ENCODE data around the gene INTS3. TPM values are rescaled to one million over a fixed set of nuclear protein-coding genes. Genes with fewer than 3 reads are reported as not detected.
"Not testable (repeated sequence)": the region's sequence is repeated elsewhere in the genome, so short reads cannot be mapped to it uniquely, and the experiment has no call there.

INTS3 gene
- total RNA-seq, 2 donors from 2014 or later = 62.6 to 70.8 TPM

- no peak for ATAC-seq (replicated peaks in 1 of 2)
- Mint-ChIP-seq H3K4me1 (ENCODE audit: low read depth) (peaks cover 7% of the 10 kb centered on the region), H3K27ac (no peak overlapping the region), H3K9me3 (no peaks in the 10 kb centered on the region), H3K4me3 (no peak overlapping the region), H3K27me3 (ENCODE audit: low read depth) (no peaks in the 10 kb centered on the region), H3K36me3 (ENCODE audit: insufficient read depth in 2 of 2) (peaks cover 4 to 37% of the 10 kb centered on the region in 2 donors)
- DNase-seq = no peak
Measured at GRCh38 chr1:153750026-153750995, 22.5 kb downstream of the INTS3 start.

- Mint-ChIP-seq H3K27ac (no peak overlapping the region), H3K4me1 (ENCODE audit: low read depth) (peaks cover 7% of the 10 kb centered on the region), H3K27me3 (ENCODE audit: low read depth) (no peaks in the 10 kb centered on the region), H3K4me3 (no peak overlapping the region), H3K9me3 (no peaks in the 10 kb centered on the region), H3K36me3 (ENCODE audit: insufficient read depth in 2 of 2) (peaks cover 4 to 38% of the 10 kb centered on the region in 2 donors)
- ATAC-seq (replicated peaks in 1 of 2) = no peak
- DNase-seq = no peak
Measured at GRCh38 chr1:153752072-153752471, 24.2 kb downstream of the INTS3 start.

- Mint-ChIP-seq H3K27ac (no peak overlapping the region), H3K36me3 (ENCODE audit: insufficient read depth in 2 of 2) (peaks cover 4 to 37% of the 10 kb centered on the region in 2 donors), H3K4me3 (no peak overlapping the region), H3K27me3 (ENCODE audit: low read depth) (no peaks in the 10 kb centered on the region), H3K9me3 (no peaks in the 10 kb centered on the region), H3K4me1 (ENCODE audit: low read depth) (peaks cover 7% of the 10 kb centered on the region)
- no peak for ATAC-seq (replicated peaks in 1 of 2)
- no peak for DNase-seq
Measured at GRCh38 chr1:153752571-153753195, 24.8 kb downstream of the INTS3 start.

GRCh38 chr1:153754266-153754665 is 26.4 kb downstream of the INTS3 start:
- no peak for ATAC-seq (replicated peaks in 1 of 2)
- Mint-ChIP-seq H3K9me3 (no peaks in the 10 kb centered on the region), H3K36me3 (ENCODE audit: insufficient read depth in 2 of 2) (peaks cover 4 to 30% of the 10 kb centered on the region in 2 donors), H3K4me1 (ENCODE audit: low read depth) (peaks cover 4% of the 10 kb centered on the region), H3K4me3 (no peak overlapping the region), H3K27ac (no peak overlapping the region), H3K27me3 (ENCODE audit: low read depth) (no peaks in the 10 kb centered on the region)
- DNase-seq = no peak

- H3K4me1 Mint-ChIP-seq (ENCODE audit: low read depth) = no peaks in the 10 kb centered on the region
- H3K27ac Mint-ChIP-seq = no peak overlapping the region
- H3K4me3 Mint-ChIP-seq = no peak overlapping the region
- ATAC-seq (replicated peaks in 1 of 2) = no peak
- no peaks in the 10 kb centered on the region for H3K27me3 Mint-ChIP-seq (ENCODE audit: low read depth)
- no peak for DNase-seq
- H3K36me3 Mint-ChIP-seq (ENCODE audit: insufficient read depth in 2 of 2) = peaks cover 7 to 12% of the 10 kb centered on the region in 2 donors
- H3K9me3 Mint-ChIP-seq = no peaks in the 10 kb centered on the region
Measured at GRCh38 chr1:153760440-153760839, 32.6 kb downstream of the INTS3 start.

GRCh38 chr1:153763365-153764225 is 35.7 kb downstream of the INTS3 start:
- DNase-seq = no peak
- no peaks in the 10 kb centered on the region for H3K9me3 Mint-ChIP-seq
- no peaks in the 10 kb centered on the region for H3K4me1 Mint-ChIP-seq (ENCODE audit: low read depth)
- no peak for ATAC-seq (replicated peaks in 1 of 2)
- no peaks in the 10 kb centered on the region for H3K27me3 Mint-ChIP-seq (ENCODE audit: low read depth)
- peaks cover 10 to 16% of the 10 kb centered on the region in 2 donors for H3K36me3 Mint-ChIP-seq (ENCODE audit: insufficient read depth in 2 of 2)
- no peak overlapping the region for H3K27ac Mint-ChIP-seq
- no peak overlapping the region for H3K4me3 Mint-ChIP-seq

- Mint-ChIP-seq H3K27me3 (ENCODE audit: low read depth) (no peaks in the 10 kb centered on the region), H3K36me3 (ENCODE audit: insufficient read depth in 2 of 2) (peaks cover 10 to 16% of the 10 kb centered on the region in 2 donors), H3K4me1 (ENCODE audit: low read depth) (no peaks in the 10 kb centered on the region), H3K9me3 (no peaks in the 10 kb centered on the region), H3K27ac (no peak overlapping the region), H3K4me3 (no peak overlapping the region)
- DNase-seq = no peak
- no peak for ATAC-seq (replicated peaks in 1 of 2)
Measured at GRCh38 chr1:153764310-153764709, 36.5 kb downstream of the INTS3 start.

- H3K9me3 Mint-ChIP-seq; H3K4me1 Mint-ChIP-seq (ENCODE audit: low read depth); H3K27me3 Mint-ChIP-seq (ENCODE audit: low read depth); H3K4me3 Mint-ChIP-seq; H3K27ac Mint-ChIP-seq; DNase-seq; ATAC-seq (replicated peaks in 1 of 2): not testable (repeated sequence)
- peaks cover 9 to 17% of the 10 kb centered on the region in 2 donors for H3K36me3 Mint-ChIP-seq (ENCODE audit: insufficient read depth in 2 of 2)
Measured at GRCh38 chr1:153766663-153767062, 38.8 kb downstream of the INTS3 start.

GRCh38 chr1:153767519-153767918 is 39.7 kb downstream of the INTS3 start:
- H3K27ac Mint-ChIP-seq = no peak overlapping the region

GRCh38 chr1:153768316-153769181 is 40.7 kb downstream of the INTS3 start:
- Mint-ChIP-seq H3K27ac (no peak overlapping the region), H3K4me1 (ENCODE audit: low read depth) (no peaks in the 10 kb centered on the region), H3K4me3 (no peak overlapping the region), H3K36me3 (ENCODE audit: insufficient read depth in 2 of 2) (peaks cover 7 to 15% of the 10 kb centered on the region in 2 donors), H3K27me3 (ENCODE audit: low read depth) (no peaks in the 10 kb centered on the region), H3K9me3 (no peaks in the 10 kb centered on the region)
- ATAC-seq (replicated peaks in 1 of 2) (no peak), DNase-seq (no peak)

More at GRCh38 chr1:153767519-153767918, 39.7 kb downstream of the INTS3 start:
- peaks cover 7 to 17% of the 10 kb centered on the region in 2 donors for H3K36me3 Mint-ChIP-seq (ENCODE audit: insufficient read depth in 2 of 2)
- DNase-seq = no peak
- no peaks in the 10 kb centered on the region for H3K9me3 Mint-ChIP-seq
- no peak for ATAC-seq (replicated peaks in 1 of 2)
- H3K4me3 Mint-ChIP-seq = no peak overlapping the region
- no peaks in the 10 kb centered on the region for H3K4me1 Mint-ChIP-seq (ENCODE audit: low read depth)
- no peaks in the 10 kb centered on the region for H3K27me3 Mint-ChIP-seq (ENCODE audit: low read depth)

- H3K4me3 Mint-ChIP-seq = no peak overlapping the region
- H3K4me1 Mint-ChIP-seq (ENCODE audit: low read depth) = peaks cover 5% of the 10 kb centered on the region
- ATAC-seq (replicated peaks in 1 of 2) (no peak), DNase-seq (no peak)
- no peaks in the 10 kb centered on the region for H3K27me3 Mint-ChIP-seq (ENCODE audit: low read depth)
- H3K36me3 Mint-ChIP-seq (ENCODE audit: insufficient read depth in 2 of 2) = peaks cover 7 to 15% of the 10 kb centered on the region in 2 donors
- no peaks in the 10 kb centered on the region for H3K9me3 Mint-ChIP-seq
- no peak overlapping the region for H3K27ac Mint-ChIP-seq
Measured at GRCh38 chr1:153769221-153769620, 41.4 kb downstream of the INTS3 start.

- Mint-ChIP-seq H3K36me3 (ENCODE audit: insufficient read depth in 2 of 2) (peaks cover 6 to 14% of the 10 kb centered on the region in 2 donors), H3K27me3 (ENCODE audit: low read depth) (no peaks in the 10 kb centered on the region), H3K27ac (no peak overlapping the region), H3K4me1 (ENCODE audit: low read depth) (peaks cover 12% of the 10 kb centered on the region), H3K4me3 (no peak overlapping the region), H3K9me3 (no peaks in the 10 kb centered on the region)
- DNase-seq (no peak), ATAC-seq (replicated peaks in 1 of 2) (no peak)
Measured at GRCh38 chr1:153770797-153771196, 42.9 kb downstream of the INTS3 start.
